H1 (cell line): ENCODE data around the gene ZNG1A.

Experiments
- BACH1 ChIP-seq: IDR thresholded peaks from 2 replicates; pipeline ENCODE4 v1.6.1; 2012; ENCODE audit warnings: low read length, improper control_type of control experiment
- CREB1 ChIP-seq: IDR thresholded peaks from 2 replicates; pipeline ENCODE4 v1.6.1; 2012; ENCODE audit warnings: inconsistent platforms
- CTCF ChIP-seq, 3 experiments: IDR thresholded peaks; 1 replicate in 2 of 3; 2 replicates in 1 of 3; pipeline versions ENCODE4 v1.5.1 to v1.6.1; 2011; ENCODE audit warnings: low read length in 3 of 3, mild to moderate bottlenecking in 3 of 3, inconsistent platforms in 2 of 3, low read depth in 1 of 3, moderate library complexity in 1 of 3; ENCODE audit not compliant: insufficient read depth in 1 of 3; ENCODE audit errors: control extremely low read depth in 1 of 3
- RAD21 ChIP-seq, 2 experiments: IDR thresholded peaks in 1 of 2; conservative IDR thresholded peaks in 1 of 2; 2 replicates each; pipeline ENCODE4 v1.6.1; 2011; ENCODE audit warnings: low read depth in 2 of 2, low read length in 2 of 2, improper control_type of control experiment in 1 of 2, inconsistent platforms in 1 of 2, mild to moderate bottlenecking in 1 of 2, moderate library complexity in 1 of 2
- RXRA ChIP-seq: IDR thresholded peaks from 2 replicates; pipeline ENCODE4 v1.6.1; 2011; ENCODE audit warnings: low read depth, mild to moderate bottlenecking, low read length, moderate library complexity; ENCODE audit not compliant: insufficient read depth
- TAF1 ChIP-seq: IDR thresholded peaks from 2 replicates; pipeline ENCODE4 v1.6.1; 2011; ENCODE audit warnings: mild to moderate bottlenecking, low read depth, low read length

DNA sequence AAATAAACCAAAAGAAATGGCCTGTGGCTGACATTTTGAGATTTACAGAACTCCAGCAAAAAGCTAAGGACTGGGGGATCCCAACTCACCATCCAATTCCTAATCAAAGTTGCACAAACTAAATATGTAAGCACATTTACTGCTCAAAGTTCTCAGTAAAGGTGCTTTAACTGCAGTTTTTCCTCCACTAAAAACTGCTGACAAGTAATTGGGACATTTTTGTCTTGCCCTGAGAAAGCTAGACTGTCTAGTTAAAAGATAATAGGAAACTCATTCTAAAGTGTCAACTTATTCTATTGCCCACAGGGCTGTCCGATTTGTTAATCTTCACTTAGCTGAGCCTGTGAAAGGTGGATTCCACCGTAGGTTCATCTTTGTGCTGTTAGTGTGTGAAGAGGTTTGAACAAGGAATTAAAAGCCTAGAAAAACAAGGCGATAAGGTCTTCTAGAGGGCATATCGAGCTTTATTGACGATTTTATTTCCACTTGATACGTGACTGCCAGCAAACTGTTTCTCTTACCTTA lies 36.8 kb upstream of the ZNG1A start:
- TF ChIP-seq CTCF (IDR thresholded peaks at IDR 0.05; ENCODE audit: control extremely low read depth in 1 of 3, insufficient read depth in 1 of 3, low read depth in 1 of 3, low read length in 3 of 3) (no peak), TAF1 (no peak), RAD21 (IDR thresholded peaks at IDR 0.05 in 1 of 2, conservative IDR thresholded peaks at IDR 0.05 in 1 of 2; ENCODE audit: low read depth in 2 of 2, low read length in 2 of 2) (no peak), RXRA (no peak), CREB1 (no peak), BACH1 (no peak)
